ENCODE results near the gene OR5AK2. TPM values are rescaled to one million over a fixed set of nuclear protein-coding genes. Genes with fewer than 3 reads are reported as not detected.
"Not testable (repeated sequence)": the region's sequence is repeated elsewhere in the genome, so short reads cannot be mapped to it uniquely, and the experiment has no call there.

OR5AK2 gene
- not detected for total RNA-seq

GRCh38 chr11:56988614-56989013, at the start of gene OR5AK2:
OR5AK2 (plus strand) TSS chr11:56988914; CDS start chr11:56988914, 0 bp downstream.
- ATAC-seq = no peak

GRCh38 chr11:56945526-56945925, 43.2 kb upstream of the OR5AK2 start:
- not testable (repeated sequence) for ATAC-seq

- ATAC-seq = no peak
Observed at GRCh38 chr11:56948991-56949515, 39.7 kb upstream of the OR5AK2 start.

- no peak for ATAC-seq
Observed at GRCh38 chr11:56950510-56950909, 38.2 kb upstream of the OR5AK2 start.

GRCh38 chr11:56953907-56954306, 34.8 kb upstream of the OR5AK2 start:
- not testable (repeated sequence) for ATAC-seq

- ATAC-seq = no peak
Observed at GRCh38 chr11:56961609-56962008, 27.1 kb upstream of the OR5AK2 start.

- ATAC-seq = peak; percentile 85
Observed at GRCh38 chr11:56967726-56968125, 21.0 kb upstream of the OR5AK2 start.

GRCh38 chr11:56968524-56968923, 20.2 kb upstream of the OR5AK2 start:
- no peak for ATAC-seq

GRCh38 chr11:56977314-56977713, 11.4 kb upstream of the OR5AK2 start:
- ATAC-seq = no peak

GRCh38 chr11:56990702-56991101, 2.0 kb downstream of the OR5AK2 start:
- no peak for ATAC-seq

- no peak for ATAC-seq
Observed at GRCh38 chr11:56994532-56994931, 5.8 kb downstream of the OR5AK2 start.

- no peak for ATAC-seq
Observed at GRCh38 chr11:57001674-57002401, 13.1 kb downstream of the OR5AK2 start.

- ATAC-seq = no peak
Observed at GRCh38 chr11:57008373-57008772, 19.7 kb downstream of the OR5AK2 start.

- no peak for ATAC-seq
Observed at GRCh38 chr11:57015679-57016078, 27.0 kb downstream of the OR5AK2 start.

GRCh38 chr11:57031556-57031955, 42.8 kb downstream of the OR5AK2 start:
- no peak for ATAC-seq

Other genes with a start within 250 kb of the OR5AK2 start
- not detected for gene OR9G4, start 240.2 kb upstream of the OR5AK2 start, total RNA-seq
- 0.08 TPM for gene LRRC55, start 193.0 kb downstream of the OR5AK2 start, total RNA-seq
- 1.8 TPM for gene APLNR, start 248.3 kb downstream of the OR5AK2 start, total RNA-seq